ENCODE data around the gene ZGLP1. TPM values are rescaled to one million over a fixed set of nuclear protein-coding genes. Genes with fewer than 3 reads are reported as not detected.

The ZGLP1 gene
- total RNA-seq, 1 donor from 2014 or later = 14.9 TPM

DNA sequence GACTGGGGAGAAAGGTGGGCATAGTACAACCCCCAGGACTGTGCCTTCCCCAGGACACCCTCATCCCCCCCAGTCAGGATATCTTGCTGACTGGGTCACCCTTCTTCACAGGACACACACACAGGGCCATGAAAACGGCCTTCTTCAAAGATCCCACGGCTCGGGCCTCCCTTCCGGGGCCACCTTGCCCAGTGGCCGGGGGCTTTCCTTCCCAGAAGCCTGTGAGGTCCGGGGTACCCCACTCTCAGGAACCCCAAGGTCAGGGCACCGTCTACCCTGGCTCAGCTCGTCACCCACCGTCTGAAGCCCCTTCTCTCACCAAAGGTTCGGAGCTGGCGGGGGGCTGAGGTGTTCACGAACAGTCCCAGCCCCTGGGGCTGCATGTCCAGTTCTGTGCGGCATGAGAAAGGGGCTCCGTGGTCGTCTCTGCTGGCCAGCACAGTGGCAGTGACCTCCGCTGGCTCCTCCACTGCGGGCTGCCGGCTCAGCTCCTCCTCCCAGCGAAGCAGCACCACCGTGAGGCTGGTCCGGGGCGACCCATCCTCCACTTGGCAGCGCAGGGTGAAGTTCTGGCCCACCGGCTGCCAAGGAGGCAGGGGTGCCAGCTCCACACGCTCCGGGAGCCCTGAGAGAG lies 25.9 kb upstream of the ZGLP1 start:
- Mint-ChIP-seq H3K4me3 (peak overlapping the region; percentile 96), H3K27me3 (ENCODE audit: low read depth) (no peaks in the 10 kb centered on the region), H3K4me1 (peaks cover 23% of the 10 kb centered on the region), H3K36me3 (no peaks in the 10 kb centered on the region), H3K9me3 (no peaks in the 10 kb centered on the region), H3K27ac (no peak overlapping the region)
- DNase-seq (ENCODE audit: low spot score in 2 of 2, unreplicated experiment in 2 of 2) = no peak
- TF ChIP-seq CTCF (IDR thresholded peaks at IDR 0.05; ENCODE audit: unreplicated experiment) = no peak

DNA sequence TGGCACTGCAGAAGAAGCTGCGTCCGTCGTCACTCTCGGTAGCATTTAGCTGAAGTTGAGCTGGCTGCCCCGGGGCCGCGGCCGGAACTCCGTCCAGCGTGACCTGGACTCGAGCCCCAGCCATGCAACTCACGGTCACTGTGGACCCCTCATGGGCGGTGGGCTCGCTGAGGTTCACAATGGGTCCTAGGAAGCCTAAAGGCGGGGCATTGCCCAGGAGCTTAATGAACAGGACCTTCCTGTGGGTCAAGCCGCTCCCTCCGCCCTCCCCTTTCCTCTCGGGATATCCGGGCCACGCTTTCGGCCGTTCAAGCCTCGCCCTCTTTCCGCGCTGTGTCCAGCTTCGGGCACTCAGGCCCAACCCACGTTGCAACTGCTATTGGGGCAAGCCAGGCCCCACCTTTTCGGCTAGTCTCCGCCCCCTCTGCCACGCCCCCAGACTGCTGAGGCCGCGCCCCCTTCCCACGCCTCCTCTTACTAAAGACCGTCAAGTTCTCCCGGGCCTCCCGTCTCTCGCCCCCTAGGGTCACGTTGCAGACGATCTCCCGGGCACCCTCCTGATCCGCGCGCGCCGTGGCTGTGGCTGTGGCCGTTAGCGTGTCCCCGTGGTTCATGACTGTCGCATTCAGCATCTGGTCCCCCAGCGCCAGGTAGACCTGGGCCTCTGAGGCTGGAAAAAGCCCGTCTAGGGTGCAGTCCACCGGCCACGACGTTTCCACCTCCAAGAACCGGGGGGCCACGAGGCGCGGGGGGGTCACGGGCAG lies 25.2 kb upstream of the ZGLP1 start:
- DNase-seq (ENCODE audit: low spot score in 2 of 2, unreplicated experiment in 2 of 2) = peak; percentile 74 to 90
- Mint-ChIP-seq H3K36me3 (peaks cover under 1% of the 10 kb centered on the region), H3K9me3 (no peaks in the 10 kb centered on the region), H3K27ac (no peak overlapping the region), H3K4me1 (peaks cover 23% of the 10 kb centered on the region), H3K4me3 (peak overlapping the region; percentile 96), H3K27me3 (ENCODE audit: low read depth) (no peaks in the 10 kb centered on the region)
- TF ChIP-seq CTCF (IDR thresholded peaks at IDR 0.05; ENCODE audit: unreplicated experiment) = no peak

DNA sequence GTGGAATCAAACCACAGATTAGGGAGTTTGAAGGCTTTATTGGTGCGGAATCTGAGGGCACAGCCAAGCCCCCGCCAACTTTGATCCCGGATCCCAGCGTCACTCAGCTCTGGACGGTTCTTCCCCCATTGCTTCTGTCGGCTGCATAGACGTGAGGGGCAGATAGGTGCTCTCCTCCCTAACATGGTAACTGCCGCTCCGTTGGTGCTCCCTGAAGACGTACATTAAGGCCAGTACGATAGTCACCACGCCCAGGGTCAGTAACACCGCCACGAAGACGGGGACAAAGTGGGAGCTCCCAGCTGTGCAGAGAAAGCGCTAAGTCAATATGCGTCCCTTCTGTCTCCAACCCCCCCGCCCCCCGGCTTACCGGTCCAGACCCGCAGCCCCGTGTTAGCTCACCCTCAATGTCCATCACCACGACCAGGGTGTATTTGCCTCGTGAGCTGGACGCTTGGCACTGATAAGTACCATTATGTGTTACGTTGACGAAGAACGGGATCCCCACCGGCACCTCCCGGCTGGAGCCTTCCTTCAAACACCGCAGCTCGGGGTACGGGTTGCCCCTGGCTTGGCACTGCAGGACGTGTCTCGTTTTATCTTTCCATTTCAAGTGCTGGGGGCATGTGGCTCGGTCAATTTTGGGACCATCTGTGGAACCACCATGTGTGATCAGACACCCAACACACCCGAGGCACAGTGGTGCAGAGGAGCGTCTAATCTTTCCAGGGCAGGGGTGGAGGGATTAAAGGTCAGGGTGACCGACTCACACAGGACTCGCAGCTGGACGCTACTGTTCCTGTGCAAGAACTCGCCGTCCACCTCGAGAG lies 24.4 kb upstream of the ZGLP1 start:
- Mint-ChIP-seq H3K4me3 (peak overlapping the region; percentile 96), H3K27ac (peak overlapping the region; percentile 97), H3K36me3 (peaks cover 3% of the 10 kb centered on the region), H3K27me3 (ENCODE audit: low read depth) (no peaks in the 10 kb centered on the region), H3K4me1 (peaks cover 23% of the 10 kb centered on the region), H3K9me3 (no peaks in the 10 kb centered on the region)
- no peak for TF ChIP-seq CTCF (IDR thresholded peaks at IDR 0.05; ENCODE audit: unreplicated experiment)
- no peak for DNase-seq (ENCODE audit: low spot score in 2 of 2, unreplicated experiment in 2 of 2)

GRCh38 chr19:10332965-10333757 lies 23.5 kb upstream of the ZGLP1 start, which contains the start of gene RAVER1:
TSS of gene RAVER1 (minus strand) at chr19:10333529. CDS start at chr19:10333507, 22 bp downstream.
- Mint-ChIP-seq H3K4me3 (peak within 1 kb of the TSS; percentile 96), H3K27me3 (ENCODE audit: low read depth) (no peaks in the 10 kb centered on the region), H3K9me3 (no peaks in the 10 kb centered on the region), H3K36me3 (peaks cover 3% of the 10 kb centered on the region), H3K4me1 (peaks cover 23% of the 10 kb centered on the region), H3K27ac (peak within 1 kb of the TSS; percentile 97)
- peak; percentile 97 for DNase-seq (ENCODE audit: low spot score in 2 of 2, unreplicated experiment in 2 of 2)
- TF ChIP-seq CTCF (IDR thresholded peaks at IDR 0.05; ENCODE audit: unreplicated experiment) = no peak

All from mesothelial cell of epicardium (in vitro differentiated cells).